Endometrial microvascular endothelial cells (primary cell): Measurements from ENCODE around the gene SLC8A2. TPM values are rescaled to one million over a fixed set of nuclear protein-coding genes. Genes with fewer than 3 reads are reported as not detected.

Experiments
- in situ Hi-C: cut with HindIII; loops from 2 replicates; pipeline ENCODE4 v1.10.0; 2017; ENCODE audit warnings: low sequenced_read_pairs, low pct_unique_long_range_greater_than_20kb; ENCODE audit errors: inconsistent ontology term
- total RNA-seq: library from RNA; depleted of rRNA; stranded (reverse); fragments of >200 nt; gene quantifications from one replicate; pipeline ENCODE4 v1.2.3, GENCODE V29; 2015; ENCODE audit errors: inconsistent ontology term

The SLC8A2 gene
- total RNA-seq, 1 donor from 2014 or later = not detected

GRCh38 chr19:47505506-47505905 lies 33.8 kb upstream of the SLC8A2 start:
- in situ Hi-C loops = no loop called here

GRCh38 chr19:47503826-47504150 lies 32.1 kb upstream of the SLC8A2 start:
- in situ Hi-C loops = no loop called here

- in situ Hi-C loops = no loop called here
Observed at GRCh38 chr19:47503130-47503825, 31.6 kb upstream of the SLC8A2 start.

GRCh38 chr19:47499863-47500830 lies 28.5 kb upstream of the SLC8A2 start:
- in situ Hi-C loops = no loop called here

- in situ Hi-C loops = no loop called here
Observed at GRCh38 chr19:47499371-47499770, 27.7 kb upstream of the SLC8A2 start.

GRCh38 chr19:47498561-47498960 lies 26.9 kb upstream of the SLC8A2 start:
- in situ Hi-C loops = no loop called here

GRCh38 chr19:47497821-47498520 lies 26.3 kb upstream of the SLC8A2 start:
- in situ Hi-C loops = no loop called here

- in situ Hi-C loops = no loop called here
Observed at GRCh38 chr19:47497050-47497766, 25.5 kb upstream of the SLC8A2 start.

GRCh38 chr19:47495478-47496372 lies 24.0 kb upstream of the SLC8A2 start:
- in situ Hi-C loops = no loop called here

- in situ Hi-C loops = no loop called here
Observed at GRCh38 chr19:47494729-47495128, 23.0 kb upstream of the SLC8A2 start.

- in situ Hi-C loops = no loop called here
Observed at GRCh38 chr19:47494211-47494547, 22.5 kb upstream of the SLC8A2 start.

GRCh38 chr19:47493378-47494210 lies 21.9 kb upstream of the SLC8A2 start:
- in situ Hi-C loops = no loop called here

- in situ Hi-C loops = no loop called here
Observed at GRCh38 chr19:47492571-47493377, 21.1 kb upstream of the SLC8A2 start.

GRCh38 chr19:47492137-47492533 lies 20.4 kb upstream of the SLC8A2 start:
- in situ Hi-C loops = no loop called here

- in situ Hi-C loops = no loop called here
Observed at GRCh38 chr19:47491358-47492136, 19.9 kb upstream of the SLC8A2 start.

- in situ Hi-C loops = no loop called here
Observed at GRCh38 chr19:47490847-47491246, 19.2 kb upstream of the SLC8A2 start.
